IMR-90 (cell line): ENCODE data around the gene KBTBD12. TPM values are rescaled to one million over a fixed set of nuclear protein-coding genes. Genes with fewer than 3 reads are reported as not detected.
A peak's percentile ranks its signal among the peaks of the same experiment; 100 is the strongest.

ENCODE experiments used
- ATAC-seq: fragments of 200-7000 bp; cut with Tn5 transposase; 2 replicates; pipeline ENCODE4 v1.9.1; 2020; ENCODE audit warnings: low read depth, mild to moderate bottlenecking, moderate library complexity
- BruUV-seq: library from RNA; stranded (reverse); fragments of 400-500 nt; replicated peaks from 2 replicates; lab custom pipeline; 2021; lab: Mats Ljungman, UMichigan
- CTCF ChIA-PET: fragments of 300-600 bp; formaldehyde crosslinking; extraction: SDS; loops from one replicate; lab custom pipeline; 2021; ENCODE audit warnings: antibody characterized with exemption; lab: Yijun Ruan, JAX
- POLR2A ChIA-PET: fragments of 300-600 bp; sonication (Branson Sonifier 250); formaldehyde crosslinking; loops from one replicate; lab custom pipeline; 2022; ENCODE audit warnings: antibody characterized with exemption; ENCODE audit not compliant: unreplicated experiment; lab: Charles Lee
- DNase-seq: peaks from one replicate; pipeline ENCODE4 v3.0.0; 2013
- H2AFZ ChIP-seq: replicated peaks from 2 replicates; pipeline ENCODE3; 2013; ENCODE audit warnings: low read length, mild to moderate bottlenecking; ENCODE audit not compliant: poor library complexity
- H2AK5ac ChIP-seq: 2 replicates; pipeline ENCODE4 v1.6.1; 2013; ENCODE audit warnings: low read depth, low read length, inconsistent platforms
- H2AK9ac ChIP-seq: replicated peaks from 2 replicates; pipeline ENCODE3; 2013; ENCODE audit warnings: mild to moderate bottlenecking, low read depth, low read length, moderate library complexity; ENCODE audit not compliant: poor library complexity
- H2BK120ac ChIP-seq: 2 replicates; pipeline ENCODE4 v1.6.1; 2013; ENCODE audit warnings: low read depth, low read length, inconsistent platforms
- H2BK15ac ChIP-seq: 3 replicates; pipeline ENCODE4 v1.6.1; 2013; ENCODE audit warnings: low read depth, low read length, inconsistent platforms
- H2BK20ac ChIP-seq: 2 replicates; pipeline ENCODE4 v1.6.1; 2013; ENCODE audit warnings: low read depth, mild to moderate bottlenecking, inconsistent platforms, low read length, moderate library complexity
- H2BK5ac ChIP-seq: 2 replicates; pipeline ENCODE4 v1.6.1; 2013; ENCODE audit warnings: mild to moderate bottlenecking, low read depth, low read length, inconsistent platforms; ENCODE audit not compliant: poor library complexity, severe bottlenecking
- H3K14ac ChIP-seq: replicated peaks from 2 replicates; pipeline ENCODE4 v1.6.1; 2013; ENCODE audit warnings: low read depth, low read length, inconsistent platforms
- H3K18ac ChIP-seq: 2 replicates; pipeline ENCODE4 v1.6.1; 2013; ENCODE audit warnings: low read depth, low read length, control low read depth
- H3K23ac ChIP-seq: 2 replicates; pipeline ENCODE4 v1.6.1; 2013; ENCODE audit warnings: low read depth, low read length, inconsistent platforms
- H3K27ac ChIP-seq: 2 replicates; pipeline ENCODE4 v1.5.1; 2013; ENCODE audit warnings: mild to moderate bottlenecking, control low read depth, low read length; ENCODE audit not compliant: insufficient read depth
- H3K27me3 ChIP-seq: 2 replicates; pipeline ENCODE4 v1.6.1; 2013; ENCODE audit warnings: low read length; ENCODE audit not compliant: control insufficient read depth, insufficient read depth
- H3K36me3 ChIP-seq: 2 replicates; pipeline ENCODE4 v1.6.1; 2013; ENCODE audit warnings: low read length, mixed read lengths; ENCODE audit not compliant: control insufficient read depth, insufficient read depth
- H3K4ac ChIP-seq: 2 replicates; pipeline ENCODE4 v1.6.1; 2013; ENCODE audit warnings: low read depth, low read length, inconsistent platforms
- H3K4me1 ChIP-seq: 2 replicates; pipeline ENCODE4 v1.6.1; 2013; ENCODE audit warnings: low read length, mixed read lengths; ENCODE audit not compliant: control insufficient read depth, insufficient read depth
- H3K4me2 ChIP-seq: 2 replicates; pipeline ENCODE4 v1.6.1; 2013; ENCODE audit warnings: low read depth, mild to moderate bottlenecking, control low read depth, low read length, moderate library complexity
- H3K4me3 ChIP-seq: 2 replicates; pipeline ENCODE4 v1.5.1; 2013; ENCODE audit warnings: low read depth, mild to moderate bottlenecking, control low read depth, low read length, moderate library complexity; ENCODE audit not compliant: insufficient read depth
- H3K56ac ChIP-seq: 2 replicates; pipeline ENCODE4 v1.6.1; 2013; ENCODE audit warnings: low read length, inconsistent platforms; ENCODE audit not compliant: insufficient read depth; ENCODE audit errors: extremely low read depth
- H3K79me1 ChIP-seq, 2 experiments: 2 replicates each; pipeline ENCODE4 v1.6.1; 2013; ENCODE audit warnings: low read length in 2 of 2, inconsistent platforms in 1 of 2, low read depth in 1 of 2
- H3K9ac ChIP-seq: 2 replicates; pipeline ENCODE4 v1.6.1; 2013; ENCODE audit warnings: low read depth, low read length, control low read depth
- H3K9me1 ChIP-seq: 2 replicates; pipeline ENCODE4 v1.6.1; 2013; ENCODE audit warnings: low read length, inconsistent platforms; ENCODE audit not compliant: insufficient read depth
- H3K9me3 ChIP-seq: 2 replicates; pipeline ENCODE4 v1.6.1; 2013; ENCODE audit warnings: low read length; ENCODE audit not compliant: control insufficient read depth, insufficient read depth
- H4K20me1 ChIP-seq: 2 replicates; pipeline ENCODE4 v1.6.1; 2013; ENCODE audit warnings: low read length, inconsistent platforms; ENCODE audit not compliant: insufficient read depth
- H4K5ac ChIP-seq: 2 replicates; pipeline ENCODE4 v1.6.1; 2013; ENCODE audit warnings: mild to moderate bottlenecking, low read depth, low read length, control low read depth
- H4K8ac ChIP-seq, 2 experiments: 2 replicates each; pipeline ENCODE4 v1.6.1; 2013; ENCODE audit warnings: low read depth in 2 of 2, low read length in 2 of 2, control low read depth in 1 of 2, inconsistent platforms in 1 of 2
- H4K91ac ChIP-seq: 2 replicates; pipeline ENCODE4 v1.6.1; 2013; ENCODE audit warnings: low read depth, low read length, inconsistent platforms; ENCODE audit not compliant: insufficient read depth
- MAFK ChIP-seq: IDR thresholded peaks from 2 replicates; pipeline ENCODE4 v1.6.1; 2012; ENCODE audit warnings: low read depth, low read length, improper control_type of control experiment
- RAD21 ChIP-seq: IDR thresholded peaks from 2 replicates; pipeline ENCODE4 v1.6.1; 2012; ENCODE audit warnings: low read length, improper control_type of control experiment
- SMC3 ChIP-seq: fragments of 150-350 bp; IDR thresholded peaks from 2 replicates; pipeline ENCODE4 v1.6.1; 2016; ENCODE audit warnings: low read depth, mild to moderate bottlenecking, antibody characterized with exemption, low read length, moderate library complexity
- WGBS, 2 experiments: methylation state at CpG; one replicate each; pipeline versions ENCODE4 v1.1.5 to v1.1.7; 2013; ENCODE audit warnings: missing lambda C conversion rate in 2 of 2; ENCODE audit not compliant: insufficient read length in 1 of 2; ENCODE audit errors: extremely low coverage in 2 of 2; 5-methylcytosine and 5-hydroxymethylcytosine counted together
- dilution Hi-C: fragments of 300-500 bp; cut with HindIII; formaldehyde crosslinking; loops from one replicate; pipeline ENCODE4 v1.14.3; 2018; ENCODE audit warnings: low sequenced_read_pairs; ENCODE audit not compliant: unreplicated experiment
- in situ Hi-C: fragments of 300-500 bp; cut with MboI; formaldehyde crosslinking; loops from 3 replicates; pipeline ENCODE4 v1.14.3; 2019; ENCODE audit warnings: low sequenced_read_pairs, inconsistent platforms, mixed read lengths
- intact Hi-C: fragments of 100-400 bp; cut with micrococcal nuclease; formaldehyde crosslinking; loops from 2 replicates; pipeline ENCODE4 v1.10.0; 2022
- polyA plus RNA-seq, 3 experiments: library from polyadenylated mRNA; depleted of rRNA; stranded (reverse); fragments of >200 nt; gene quantifications; 2 replicates each; pipeline ENCODE4 v1.2.3, GENCODE V29; 2012; ENCODE audit warnings: low replicate concordance in 1 of 3
- total RNA-seq: library from RNA; depleted of rRNA; stranded (reverse); fragments of >200 nt; gene quantifications from 2 replicates; pipeline ENCODE4 v1.2.3, GENCODE V29; 2012
- TF ChIP-seq, protein P1 (sequence below): fragments of 150-350 bp; IDR thresholded peaks from 2 replicates; pipeline ENCODE4 v1.6.1; 2017; ENCODE audit warnings: mild to moderate bottlenecking, antibody characterized with exemption, low read length, low read depth
- TF ChIP-seq, protein P2 (sequence below): conservative IDR thresholded peaks from 2 replicates; pipeline ENCODE4 v1.5.1; 2012; ENCODE audit warnings: mild to moderate bottlenecking, low read depth, low read length, improper control_type of control experiment

Gene KBTBD12
- total and polyA plus RNA-seq, 2 of the 4 experiments (the other 2 are of a cell fraction), result not detected

- H4K5ac ChIP-seq, result no peak overlapping the region
- no peak overlapping the region for H4K8ac ChIP-seq
- no peaks in the 10 kb centered on the region for H3K79me1 ChIP-seq
- H3K4me1 ChIP-seq, result no peaks in the 10 kb centered on the region
- H3K9ac ChIP-seq, result no peak overlapping the region
- no peak overlapping the region for H3K56ac ChIP-seq
- no peak overlapping the region for H3K14ac ChIP-seq
- BruUV-seq, result no TSS peak
- 0 out of 2 replicates have a peak, but pooled peaks have one; percentile 24 for ATAC-seq
- dilution Hi-C loops, result no loop called here
- H4K91ac ChIP-seq, result no peak overlapping the region
- no peak overlapping the region for H3K27ac ChIP-seq
- H2BK5ac ChIP-seq, result no peak overlapping the region
- TF ChIP-seq, protein P1, sequence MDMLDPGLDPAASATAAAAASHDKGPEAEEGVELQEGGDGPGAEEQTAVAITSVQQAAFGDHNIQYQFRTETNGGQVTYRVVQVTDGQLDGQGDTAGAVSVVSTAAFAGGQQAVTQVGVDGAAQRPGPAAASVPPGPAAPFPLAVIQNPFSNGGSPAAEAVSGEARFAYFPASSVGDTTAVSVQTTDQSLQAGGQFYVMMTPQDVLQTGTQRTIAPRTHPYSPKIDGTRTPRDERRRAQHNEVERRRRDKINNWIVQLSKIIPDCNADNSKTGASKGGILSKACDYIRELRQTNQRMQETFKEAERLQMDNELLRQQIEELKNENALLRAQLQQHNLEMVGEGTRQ, result no peak
- TF ChIP-seq, protein P2, sequence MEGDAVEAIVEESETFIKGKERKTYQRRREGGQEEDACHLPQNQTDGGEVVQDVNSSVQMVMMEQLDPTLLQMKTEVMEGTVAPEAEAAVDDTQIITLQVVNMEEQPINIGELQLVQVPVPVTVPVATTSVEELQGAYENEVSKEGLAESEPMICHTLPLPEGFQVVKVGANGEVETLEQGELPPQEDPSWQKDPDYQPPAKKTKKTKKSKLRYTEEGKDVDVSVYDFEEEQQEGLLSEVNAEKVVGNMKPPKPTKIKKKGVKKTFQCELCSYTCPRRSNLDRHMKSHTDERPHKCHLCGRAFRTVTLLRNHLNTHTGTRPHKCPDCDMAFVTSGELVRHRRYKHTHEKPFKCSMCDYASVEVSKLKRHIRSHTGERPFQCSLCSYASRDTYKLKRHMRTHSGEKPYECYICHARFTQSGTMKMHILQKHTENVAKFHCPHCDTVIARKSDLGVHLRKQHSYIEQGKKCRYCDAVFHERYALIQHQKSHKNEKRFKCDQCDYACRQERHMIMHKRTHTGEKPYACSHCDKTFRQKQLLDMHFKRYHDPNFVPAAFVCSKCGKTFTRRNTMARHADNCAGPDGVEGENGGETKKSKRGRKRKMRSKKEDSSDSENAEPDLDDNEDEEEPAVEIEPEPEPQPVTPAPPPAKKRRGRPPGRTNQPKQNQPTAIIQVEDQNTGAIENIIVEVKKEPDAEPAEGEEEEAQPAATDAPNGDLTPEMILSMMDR, result peak; percentile 30; the same call in 1 of the 2 replicates
- peak; percentile 47 for TF ChIP-seq RAD21
- TF ChIP-seq SMC3, result peak; percentile 12; the same call in 1 of the 2 replicates
- TF ChIP-seq MAFK, result no peak
- H2BK20ac ChIP-seq, result no peak overlapping the region
- WGBS, 2 experiments, result no CpG with 5 or more reads among the region's 4 CpGs
- peaks cover 31% of the 10 kb centered on the region for H3K27me3 ChIP-seq
- no peaks in the 10 kb centered on the region for H4K20me1 ChIP-seq
- in situ Hi-C loops, result loop anchor here (10.0 kb wide), 1 partner anchor 305 kb away; no protein-coding TSS in a partner anchor
- H2AFZ ChIP-seq, result no peak overlapping the region
- ChIA-PET POLR2A (no interaction called here), CTCF (interaction anchor here (0.6 to 1.2 kb wide), 4 partner anchors 16 to 384 kb away, joined by 3 to 5 read pairs (median 4); no protein-coding TSS in a partner anchor)
- no peak overlapping the region for H2AK9ac ChIP-seq
- no peak overlapping the region for H3K18ac ChIP-seq
- H3K36me3 ChIP-seq, result no peaks in the 10 kb centered on the region
- H3K9me1 ChIP-seq, result no peaks in the 10 kb centered on the region
- H3K4me2 ChIP-seq, result no peak overlapping the region
- intact Hi-C loops, result no loop called here
- H2BK120ac ChIP-seq, result no peak overlapping the region
- H2BK15ac ChIP-seq, result no peak overlapping the region
- no peaks in the 10 kb centered on the region for H3K9me3 ChIP-seq
- H3K4ac ChIP-seq, result no peak overlapping the region
- H2AK5ac ChIP-seq, result no peak overlapping the region
- peak; percentile 4 for DNase-seq
- H3K23ac ChIP-seq, result no peak overlapping the region
- H3K4me3 ChIP-seq, result no peak overlapping the region
Measured at GRCh38 chr3:127959873-127960272, 44.8 kb downstream of the KBTBD12 start.
